Mucosa of descending colon (tissue), 3 donors: ENCODE data around the gene CFTR. TPM values are rescaled to one million over a fixed set of nuclear protein-coding genes. Genes with fewer than 3 reads are reported as not detected.
A peak's percentile ranks its signal among the peaks of the same experiment; 100 is the strongest.

ENCODE experiments used
- ATAC-seq: fragments of 200-7000 bp; cut with Tn5 transposase; one replicate; pipeline ENCODE4 v1.9.1; 2020; ENCODE audit warnings: mild to moderate bottlenecking, moderate library complexity
- DNase-seq, 3 donors: peaks; one replicate each; pipeline ENCODE4 v3.0.0-alpha.2; 2020
- H3K36me3 ChIP-seq: fragments of 200-600 bp; one replicate; pipeline ENCODE4 v1.8.0; 2021; ENCODE audit warnings: low read depth, mild to moderate bottlenecking
- H3K4me1 ChIP-seq: fragments of 200-600 bp; one replicate; pipeline ENCODE4 v1.8.0; 2021; ENCODE audit warnings: low read depth, mild to moderate bottlenecking
- H3K4me3 ChIP-seq: fragments of 200-600 bp; one replicate; pipeline ENCODE4 v1.8.0; 2021; ENCODE audit warnings: mild to moderate bottlenecking
- H3K9me3 ChIP-seq: fragments of 200-600 bp; one replicate; pipeline ENCODE4 v1.8.0; 2021; ENCODE audit warnings: mild to moderate bottlenecking
- intact Hi-C, 2 donors: fragments of 100-400 bp; cut with DNase I in 1 of 2; cut with micrococcal nuclease in 1 of 2; formaldehyde crosslinking; loops; one replicate each; pipeline versions ENCODE4 v1.11.0 to v1.11.1; 2022; cut with DNase I, micrococcal nuclease
- total RNA-seq, 3 donors: library from RNA; stranded (reverse); fragmentation: NEBNext Ultra II Directional in 2 of 3; extraction: Animal tissue kit (Norgen Biotek cat#: 25700) in 2 of 3; gene quantifications; one replicate each; pipeline versions ENCODE4 v1.2.1 to v1.2.4, GENCODE V29; 2021 to 2023
- TF ChIP-seq, protein P1 (sequence below): fragments of 200-600 bp; IDR thresholded peaks from one replicate; pipeline ENCODE4 v1.8.0; 2022; ENCODE audit warnings: antibody characterized with exemption, mild to moderate bottlenecking
- donor health status: DM: no; HTN: no; CAD: no; lungs with moderate emphysema.
- donor health status: DM: no; HTN: no; CAD: no.
- donor health status: DM: no; HTN: yes; CAD: no.

Gene CFTR
- total RNA-seq, 3 donors from 2014 or later: 85.9 to 176 (median 94.9) TPM

DNA sequence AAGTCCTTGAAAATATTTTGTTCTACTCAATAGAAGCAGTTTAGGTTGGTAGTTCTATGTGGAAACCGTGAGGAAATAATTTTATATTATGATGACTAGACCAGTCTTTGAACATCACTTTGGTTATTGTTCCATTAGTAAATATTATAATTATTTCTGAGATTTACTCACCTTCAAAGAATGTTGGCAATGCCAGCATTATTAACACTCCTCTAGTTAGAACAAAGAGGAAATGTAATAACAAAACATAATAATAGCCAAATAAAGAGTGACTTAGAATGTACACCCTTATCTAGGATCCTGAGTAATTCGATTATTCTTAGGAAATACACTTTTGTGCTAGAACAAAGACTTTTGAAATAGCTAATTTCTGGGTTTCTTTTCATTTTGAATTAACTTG lies 121.1 kb downstream of the CFTR start:
- no peak for ATAC-seq
- intact Hi-C loops: no loop called here

DNA sequence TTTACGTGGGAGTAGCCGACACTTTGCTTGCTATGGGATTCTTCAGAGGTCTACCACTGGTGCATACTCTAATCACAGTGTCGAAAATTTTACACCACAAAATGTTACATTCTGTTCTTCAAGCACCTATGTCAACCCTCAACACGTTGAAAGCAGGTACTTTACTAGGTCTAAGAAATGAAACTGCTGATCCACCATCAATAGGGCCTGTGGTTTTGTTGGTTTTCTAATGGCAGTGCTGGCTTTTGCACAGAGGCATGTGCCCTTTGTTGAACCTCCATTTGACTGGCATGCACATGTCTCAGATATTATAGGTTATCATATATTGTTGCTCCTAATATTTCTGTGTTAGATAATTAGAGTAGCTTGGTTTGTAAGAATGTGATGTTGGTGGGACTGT lies 123.8 kb downstream of the CFTR start:
- Histone ChIP-seq H3K36me3 (no peaks in the 10 kb centered on the region), H3K4me1 (peaks cover 7% of the 10 kb centered on the region), H3K9me3 (no peaks in the 10 kb centered on the region), H3K4me3 (no peak overlapping the region)
- TF ChIP-seq, protein P1, sequence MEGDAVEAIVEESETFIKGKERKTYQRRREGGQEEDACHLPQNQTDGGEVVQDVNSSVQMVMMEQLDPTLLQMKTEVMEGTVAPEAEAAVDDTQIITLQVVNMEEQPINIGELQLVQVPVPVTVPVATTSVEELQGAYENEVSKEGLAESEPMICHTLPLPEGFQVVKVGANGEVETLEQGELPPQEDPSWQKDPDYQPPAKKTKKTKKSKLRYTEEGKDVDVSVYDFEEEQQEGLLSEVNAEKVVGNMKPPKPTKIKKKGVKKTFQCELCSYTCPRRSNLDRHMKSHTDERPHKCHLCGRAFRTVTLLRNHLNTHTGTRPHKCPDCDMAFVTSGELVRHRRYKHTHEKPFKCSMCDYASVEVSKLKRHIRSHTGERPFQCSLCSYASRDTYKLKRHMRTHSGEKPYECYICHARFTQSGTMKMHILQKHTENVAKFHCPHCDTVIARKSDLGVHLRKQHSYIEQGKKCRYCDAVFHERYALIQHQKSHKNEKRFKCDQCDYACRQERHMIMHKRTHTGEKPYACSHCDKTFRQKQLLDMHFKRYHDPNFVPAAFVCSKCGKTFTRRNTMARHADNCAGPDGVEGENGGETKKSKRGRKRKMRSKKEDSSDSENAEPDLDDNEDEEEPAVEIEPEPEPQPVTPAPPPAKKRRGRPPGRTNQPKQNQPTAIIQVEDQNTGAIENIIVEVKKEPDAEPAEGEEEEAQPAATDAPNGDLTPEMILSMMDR: no peak
- ATAC-seq (no peak), DNase-seq (no peak)
- intact Hi-C loops: no loop called here

More for the DNA sequence above, 121.1 kb downstream of the CFTR start:
- Histone ChIP-seq H3K4me1 (peaks cover 7% of the 10 kb centered on the region), H3K9me3 (no peaks in the 10 kb centered on the region), H3K36me3 (no peaks in the 10 kb centered on the region), H3K4me3 (no peak overlapping the region)
- no peak for DNase-seq
- TF ChIP-seq, protein P1: no peak

DNA sequence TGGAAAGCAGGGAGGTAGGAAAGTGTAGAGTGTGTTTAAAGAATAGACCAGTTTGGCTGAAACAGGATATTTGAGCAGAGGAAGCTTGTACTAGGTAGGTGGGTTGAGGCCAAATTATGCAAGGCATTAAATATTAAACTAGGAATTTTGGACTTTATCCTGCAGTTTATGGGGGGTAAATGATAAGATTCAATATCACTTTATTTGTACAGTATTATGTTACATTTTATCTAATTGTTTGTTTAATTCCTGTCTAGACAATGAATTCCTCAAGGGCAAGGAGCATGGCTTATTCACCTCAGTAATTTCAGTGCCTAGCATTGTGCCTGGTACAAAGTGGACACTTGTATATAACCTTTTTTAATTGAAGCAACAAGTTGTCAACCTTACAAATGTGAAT lies 125.9 kb downstream of the CFTR start:
- H3K36me3 ChIP-seq: no peaks in the 10 kb centered on the region
- DNase-seq (no peak), ATAC-seq (peak; percentile 79)
- TF ChIP-seq, protein P1: no peak
- intact Hi-C loops: no loop called here
- H3K4me3 ChIP-seq: no peak overlapping the region
- H3K4me1 ChIP-seq: peaks cover 7% of the 10 kb centered on the region
- no peaks in the 10 kb centered on the region for H3K9me3 ChIP-seq

DNA sequence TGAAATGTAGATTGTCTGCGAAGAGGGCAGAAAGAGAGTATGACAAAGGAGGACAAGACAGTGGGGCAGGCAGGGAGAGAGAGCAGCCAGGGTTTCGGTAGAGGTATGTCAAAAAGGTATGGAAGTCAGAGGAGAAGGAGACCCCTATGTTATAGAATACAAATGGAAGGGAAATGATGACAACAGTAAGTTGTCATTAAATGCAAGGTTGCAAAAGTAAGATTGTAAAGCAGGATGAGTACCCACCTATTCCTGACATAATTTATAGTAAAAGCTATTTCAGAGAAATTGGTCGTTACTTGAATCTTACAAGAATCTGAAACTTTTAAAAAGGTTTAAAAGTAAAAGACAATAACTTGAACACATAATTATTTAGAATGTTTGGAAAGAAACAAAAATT lies 126.3 kb downstream of the CFTR start:
- peaks cover 7% of the 10 kb centered on the region for H3K4me1 ChIP-seq
- no peak for ATAC-seq
- DNase-seq: no peak
- no peak overlapping the region for H3K4me3 ChIP-seq
- no peaks in the 10 kb centered on the region for H3K9me3 ChIP-seq
- intact Hi-C loops: no loop called here
- no peaks in the 10 kb centered on the region for H3K36me3 ChIP-seq
- TF ChIP-seq, protein P1: no peak

DNA sequence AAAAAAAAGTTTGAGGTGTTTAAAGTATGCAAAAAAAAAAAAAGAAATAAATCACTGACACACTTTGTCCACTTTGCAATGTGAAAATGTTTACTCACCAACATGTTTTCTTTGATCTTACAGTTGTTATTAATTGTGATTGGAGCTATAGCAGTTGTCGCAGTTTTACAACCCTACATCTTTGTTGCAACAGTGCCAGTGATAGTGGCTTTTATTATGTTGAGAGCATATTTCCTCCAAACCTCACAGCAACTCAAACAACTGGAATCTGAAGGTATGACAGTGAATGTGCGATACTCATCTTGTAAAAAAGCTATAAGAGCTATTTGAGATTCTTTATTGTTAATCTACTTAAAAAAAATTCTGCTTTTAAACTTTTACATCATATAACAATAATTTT lies 130.6 kb downstream of the CFTR start:
- ATAC-seq: peak; percentile 68
- DNase-seq: no peak
- Histone ChIP-seq H3K36me3 (no peaks in the 10 kb centered on the region), H3K4me1 (peaks cover 3% of the 10 kb centered on the region), H3K9me3 (no peaks in the 10 kb centered on the region), H3K4me3 (no peak overlapping the region)
- TF ChIP-seq, protein P1: no peak
- intact Hi-C loops: no loop called here

DNA sequence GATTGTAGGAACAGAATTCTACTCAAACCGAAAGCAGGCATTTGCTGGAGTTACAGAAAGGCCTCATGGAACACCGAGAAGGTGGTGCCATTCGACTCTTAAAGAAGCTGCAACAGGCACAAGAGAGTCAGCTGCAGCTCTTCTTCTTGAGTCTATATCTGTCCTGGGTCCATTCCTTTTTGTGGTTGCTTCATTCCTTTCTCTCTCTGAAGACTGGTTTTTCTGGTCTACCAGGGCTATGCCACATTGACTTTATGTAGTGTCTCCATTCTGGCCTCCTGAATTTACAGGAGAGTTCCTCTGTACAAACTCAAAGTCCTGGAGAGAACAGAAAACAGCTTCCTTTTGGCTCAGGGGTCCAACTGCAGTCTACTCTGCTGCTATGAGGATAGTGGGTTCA lies 132.8 kb downstream of the CFTR start:
- DNase-seq: no peak
- H3K4me1 ChIP-seq: peaks cover 13% of the 10 kb centered on the region
- H3K36me3 ChIP-seq: no peaks in the 10 kb centered on the region
- TF ChIP-seq, protein P1: no peak
- intact Hi-C loops: no loop called here
- H3K4me3 ChIP-seq: no peak overlapping the region
- ATAC-seq: peak; percentile 20
- no peaks in the 10 kb centered on the region for H3K9me3 ChIP-seq
